HCT116 (cell line): ENCODE measurements around the gene WNK2. TPM values are rescaled to one million over a fixed set of nuclear protein-coding genes. Genes with fewer than 3 reads are reported as not detected.

Source experiments
- ATAC-seq: fragments of 200-7000 bp; cut with Tn5 transposase; 2 replicates; pipeline ENCODE4 v1.9.1; 2020; ENCODE audit warnings: mild to moderate bottlenecking, moderate library complexity
- BruUV-seq: library from RNA; stranded (reverse); fragments of 400-500 nt; replicated peaks from 2 replicates; lab custom pipeline; 2021; lab: Mats Ljungman, UMichigan
- CTCF ChIA-PET: fragments of 300-600 bp; sonication (Branson Sonifier 250); formaldehyde crosslinking; loops from one replicate; lab custom pipeline; 2021; ENCODE audit warnings: antibody characterized with exemption; lab: Charles Lee
- POLR2A ChIA-PET: fragments of 300-600, 350-600 bp; sonication (Branson Sonifier 250); formaldehyde crosslinking; loops from one replicate; lab custom pipeline; 2021; ENCODE audit warnings: antibody characterized with exemption; lab: Charles Lee
- RAD21 ChIA-PET, 2 experiments: fragments of 300-600 bp; sonication (Branson Sonifier 250); formaldehyde crosslinking; loops; one replicate each; lab custom pipeline; 2023; ENCODE audit warnings: low total read pairs in 2 of 2; ENCODE audit not compliant: uncharacterized antibody in 2 of 2, unreplicated experiment in 2 of 2, low non-redundant PET in 1 of 2; lab: Charles Lee
- DNase-seq: peaks from one replicate; pipeline ENCODE4 v3.0.0-alpha.2; 2010; ENCODE audit warnings: low read depth, low spot score
- H2AFZ ChIP-seq: fragments of 200-600 bp; shearing (Covaris generic), sonication (generic); 2 replicates; pipeline ENCODE4 v1.6.1; 2017; ENCODE audit warnings: low read depth, mixed run types, mixed read lengths, antibody characterized with exemption, low read length; ENCODE audit not compliant: poor library complexity, severe bottlenecking
- H3K27ac ChIP-seq: 2 replicates; pipeline ENCODE4 v1.5.1; 2012; ENCODE audit warnings: low read depth, low read length
- H3K27me3 ChIP-seq: fragments of 200-600 bp; sonication (generic); 2 replicates; pipeline ENCODE4 v1.6.1; 2016; ENCODE audit warnings: mixed run types, low read length, mixed read lengths; ENCODE audit not compliant: insufficient read depth
- H3K36me3 ChIP-seq, 2 experiments: fragments of 200-500 bp in 1 of 2; fragments of 200-600 bp in 1 of 2; sonication (Bioruptor generic) in 1 of 2; sonication (generic) in 1 of 2; 2 replicates each; pipeline versions ENCODE4 v1.5.1 to v1.6.1; 2014 to 2016; ENCODE audit warnings: low read length in 2 of 2, inconsistent platforms in 1 of 2, mixed read lengths in 1 of 2, mixed run types in 1 of 2; ENCODE audit not compliant: insufficient read depth in 2 of 2, control insufficient read depth in 1 of 2
- H3K4me1 ChIP-seq, 2 experiments: fragments of 200-600 bp in 1 of 2; sonication (generic) in 1 of 2; 2 replicates each; pipeline versions ENCODE4 v1.5.1 to v1.6.1; 2012 to 2017; ENCODE audit warnings: low read length in 2 of 2, inconsistent platforms in 1 of 2, mild to moderate bottlenecking in 1 of 2, mixed read lengths in 1 of 2, mixed run types in 1 of 2, moderate library complexity in 1 of 2; ENCODE audit not compliant: insufficient read depth in 2 of 2, control insufficient read depth in 1 of 2
- H3K4me2 ChIP-seq: fragments of 200-600 bp; sonication (generic); 2 replicates; pipeline ENCODE4 v1.6.1; 2017; ENCODE audit warnings: mixed run types, low read length, mixed read lengths
- H3K4me3 ChIP-seq, 2 experiments: fragments of 200-600 bp in 1 of 2; sonication (generic) in 1 of 2; replicated peaks in 1 of 2; 2 replicates each; pipeline ENCODE4 v1.5.1; 2011 to 2016; ENCODE audit warnings: low read length in 2 of 2, control low read depth in 1 of 2, low read depth in 1 of 2, mild to moderate bottlenecking in 1 of 2, mixed read lengths in 1 of 2, mixed run types in 1 of 2
- H3K79me2 ChIP-seq: fragments of 200-600 bp; sonication (generic); 2 replicates; pipeline ENCODE4 v1.6.1; 2017; ENCODE audit warnings: mild to moderate bottlenecking, mixed run types, low read length, moderate library complexity, mixed read lengths; ENCODE audit not compliant: insufficient read depth
- H3K9ac ChIP-seq: fragments of 200-600 bp; sonication (generic); 2 replicates; pipeline ENCODE4 v1.6.1; 2016; ENCODE audit warnings: low read length, mixed read lengths
- H3K9me2 ChIP-seq: fragments of 200-600 bp; sonication (generic), shearing (Covaris generic); 2 replicates; pipeline ENCODE4 v1.6.1; 2017; ENCODE audit warnings: mixed run types, mild to moderate bottlenecking, moderate library complexity; ENCODE audit not compliant: insufficient read depth
- H3K9me3 ChIP-seq, 2 experiments: fragments of 200-500 bp in 1 of 2; fragments of 200-600 bp in 1 of 2; sonication (Bioruptor generic) in 1 of 2; sonication (generic) in 1 of 2; 2 replicates each; pipeline ENCODE4 v1.6.1; 2014 to 2017; ENCODE audit warnings: low read length in 2 of 2, mixed read lengths in 2 of 2, inconsistent platforms in 1 of 2, low read depth in 1 of 2, mild to moderate bottlenecking in 1 of 2, mixed run types in 1 of 2, moderate library complexity in 1 of 2; ENCODE audit not compliant: control insufficient read depth in 1 of 2, insufficient read depth in 1 of 2
- H4K20me1 ChIP-seq: fragments of 200-600 bp; sonication (generic), shearing (Covaris generic); 2 replicates; pipeline ENCODE4 v1.6.1; 2017; ENCODE audit warnings: mixed run types, mild to moderate bottlenecking, moderate library complexity; ENCODE audit not compliant: insufficient read depth
- CBX3 ChIP-seq: IDR thresholded peaks from 2 replicates; pipeline ENCODE4 v1.6.1; 2012; ENCODE audit warnings: low read depth
- CTCF ChIP-seq, 3 experiments: fragments of 200-600 bp in 1 of 3; sonication (generic) in 1 of 3; IDR thresholded peaks in 2 of 3; conservative IDR thresholded peaks in 1 of 3; 2 replicates each; pipeline ENCODE4 v1.5.1; 2012 to 2017; ENCODE audit warnings: low read depth in 2 of 3, low read length in 2 of 3, antibody characterized with exemption in 1 of 3, borderline replicate concordance in 1 of 3, control low read depth in 1 of 3, mild to moderate bottlenecking in 1 of 3, mixed read lengths in 1 of 3, mixed run types in 1 of 3, moderate library complexity in 1 of 3; ENCODE audit not compliant: insufficient read depth in 1 of 3
- EGR1 ChIP-seq: IDR thresholded peaks from 2 replicates; pipeline ENCODE4 v1.6.1; 2012; ENCODE audit warnings: low read depth
- EZH2 ChIP-seq: fragments of 200-600 bp; sonication (generic); IDR thresholded peaks from 2 replicates; pipeline ENCODE4 v1.6.1; 2017; ENCODE audit warnings: antibody characterized with exemption, mixed run types
- EZH2phosphoT487 ChIP-seq: fragments of 200-600 bp; IDR thresholded peaks from 2 replicates; pipeline ENCODE4 v1.6.1; 2018; ENCODE audit warnings: antibody characterized with exemption, borderline replicate concordance
- FOSL1 ChIP-seq: IDR thresholded peaks from 2 replicates; pipeline ENCODE4 v1.6.1; 2012; ENCODE audit warnings: low read depth
- POLR2A ChIP-seq: IDR thresholded peaks from 2 replicates; pipeline ENCODE4 v1.7.0; 2011; ENCODE audit warnings: borderline replicate concordance; ENCODE audit not compliant: insufficient read depth, insufficient read length; ENCODE audit errors: extremely low read depth
- POLR2AphosphoS5 ChIP-seq: IDR thresholded peaks from 2 replicates; pipeline ENCODE4 v1.6.1; 2011; ENCODE audit warnings: mild to moderate bottlenecking, low read depth, low read length, moderate library complexity
- RAD21 ChIP-seq: IDR thresholded peaks from 2 replicates; pipeline ENCODE4 v1.6.1; 2012; ENCODE audit warnings: low read depth, mild to moderate bottlenecking
- REST ChIP-seq: IDR thresholded peaks from 2 replicates; pipeline ENCODE4 v1.6.1; 2012; ENCODE audit warnings: low read depth
- SIN3A ChIP-seq: IDR thresholded peaks from 2 replicates; pipeline ENCODE4 v1.6.1; 2012; ENCODE audit warnings: low read depth
- SP1 ChIP-seq: IDR thresholded peaks from 2 replicates; pipeline ENCODE4 v1.6.1; 2012; ENCODE audit warnings: low read depth
- SRF ChIP-seq: IDR thresholded peaks from 2 replicates; pipeline ENCODE4 v1.6.1; 2012; ENCODE audit warnings: low read depth
- TCF7L2 ChIP-seq: IDR thresholded peaks from 2 replicates; pipeline ENCODE4 v1.7.0; 2011; ENCODE audit warnings: borderline replicate concordance, inconsistent platforms; ENCODE audit not compliant: insufficient read depth, insufficient read length; ENCODE audit errors: extremely low read depth
- YY1 ChIP-seq: IDR thresholded peaks from 2 replicates; pipeline ENCODE4 v1.6.1; 2011; ENCODE audit warnings: low read length, low read depth, moderate library complexity, mild to moderate bottlenecking; ENCODE audit not compliant: insufficient replicate concordance; ENCODE audit errors: extremely low read depth
- ZNF274 ChIP-seq: fragments of 200-500 bp; sonication (Bioruptor generic); IDR thresholded peaks from 2 replicates; pipeline ENCODE4 v1.6.1; 2014; ENCODE audit warnings: mild to moderate bottlenecking, low read depth, low read length, inconsistent platforms
- intact Hi-C: fragments of 100-400 bp; cut with micrococcal nuclease; formaldehyde crosslinking; loops from 2 replicates; pipeline ENCODE4 v1.10.0; 2022
- total RNA-seq: library from RNA; stranded (reverse); gene quantifications from one replicate; pipeline ENCODE4 v1.2.1, GENCODE V29; 2021; ENCODE audit not compliant: unreplicated experiment

WNK2 gene
- total RNA-seq, 1 experiment from 2014 or later: 24.4 TPM

- RAD21 ChIA-PET: no interaction called here
- intact Hi-C loops: no loop called here
- H3K4me2 ChIP-seq: no peak overlapping the region
- no peaks in the 10 kb centered on the region for H4K20me1 ChIP-seq
- H3K9me2 ChIP-seq: no peaks in the 10 kb centered on the region
- no peaks in the 10 kb centered on the region; a peak in 1 of 4 replicates for H3K4me1 ChIP-seq
- no peak for ATAC-seq
- BruUV-seq: no TSS peak
- no peak overlapping the region for H2AFZ ChIP-seq
- no peaks in the 10 kb centered on the region; a peak in 1 of 4 replicates for H3K36me3 ChIP-seq
- peaks cover 34% of the 10 kb centered on the region; the same call in 1 of the 2 replicates for H3K79me2 ChIP-seq
- no peak overlapping the region for H3K27ac ChIP-seq
- CTCF ChIA-PET: no interaction called here
- H3K4me3 ChIP-seq: no peak overlapping the region
- no peak for DNase-seq
- POLR2A ChIA-PET: no interaction called here
- no peak overlapping the region for H3K9ac ChIP-seq
- no peak for TF ChIP-seq SRF
- H3K27me3 ChIP-seq: no peaks in the 10 kb centered on the region
- H3K9me3 ChIP-seq: no peaks in the 10 kb centered on the region
Observed at GRCh38 chr9:93190133-93190525, 6.2 kb downstream of the WNK2 start.

- ATAC-seq: no peak
- H3K9me3 ChIP-seq: no peaks in the 10 kb centered on the region
- BruUV-seq: no TSS peak
- TF ChIP-seq SIN3A: no peak
- no peak for TF ChIP-seq TCF7L2
- TF ChIP-seq EGR1: no peak
- TF ChIP-seq POLR2AphosphoS5: no peak
- TF ChIP-seq CTCF (IDR thresholded peaks at IDR 0.05 in 2 of 3, conservative IDR thresholded peaks at IDR 0.05 in 1 of 3; ENCODE audit: borderline replicate concordance in 1 of 3, insufficient read depth in 1 of 3, low read depth in 2 of 3, low read length in 2 of 3): no peak
- TF ChIP-seq YY1: no peak
- no peak for TF ChIP-seq CBX3
- TF ChIP-seq POLR2A: no peak
- TF ChIP-seq FOSL1: no peak
- no peak for TF ChIP-seq SP1
- no peak for TF ChIP-seq REST
- TF ChIP-seq ZNF274: no peak
- TF ChIP-seq EZH2phosphoT487: no peak
- TF ChIP-seq RAD21: no peak
- TF ChIP-seq EZH2: no peak
- no peaks in the 10 kb centered on the region for H3K27me3 ChIP-seq
- no peaks in the 10 kb centered on the region; a peak in 1 of 4 replicates for H3K36me3 ChIP-seq
- H4K20me1 ChIP-seq: no peaks in the 10 kb centered on the region
- intact Hi-C loops: no loop called here
- no peak overlapping the region for H3K4me3 ChIP-seq
- DNase-seq: no peak
- no peaks in the 10 kb centered on the region for H3K9me2 ChIP-seq
- H3K4me2 ChIP-seq: no peak overlapping the region
- H3K79me2 ChIP-seq: peaks cover 31% of the 10 kb centered on the region; the same call in 1 of the 2 replicates
- ChIA-PET POLR2A (no interaction called here), RAD21 (no interaction called here), CTCF (no interaction called here)
- H2AFZ ChIP-seq: no peak overlapping the region
- no peaks in the 10 kb centered on the region; a peak in 1 of 4 replicates for H3K4me1 ChIP-seq
- H3K27ac ChIP-seq: no peak overlapping the region
- no peak overlapping the region for H3K9ac ChIP-seq
Observed at GRCh38 chr9:93190656-93191353, 6.9 kb downstream of the WNK2 start.
